Mucosa of gallbladder (tissue), 1 donor: Measurements from ENCODE around the gene RBM17. TPM values are rescaled to one million over a fixed set of nuclear protein-coding genes. Genes with fewer than 3 reads are reported as not detected.
"Not testable (repeated sequence)": the region's sequence is repeated elsewhere in the genome, so short reads cannot be mapped to it uniquely, and the experiment has no call there.

ENCODE experiments used
- DNase-seq: peaks from one replicate; pipeline ENCODE4 v3.0.0-alpha.2; 2020; ENCODE audit warnings: low spot score
- total RNA-seq: library from RNA; stranded (reverse); gene quantifications from one replicate; pipeline ENCODE4 v1.2.1, GENCODE V29; 2021
- donor health status: DM: no; HTN: no; CAD: no.

Gene RBM17
- total RNA-seq, 1 donor from 2014 or later: 65.5 TPM

GRCh38 chr10:6136215-6137201 lies 47.7 kb downstream of the RBM17 start:
- DNase-seq: no peak

GRCh38 chr10:6138456-6138855 lies 49.6 kb downstream of the RBM17 start:
- no peak for DNase-seq

- no peak for DNase-seq
Observed at GRCh38 chr10:6139470-6139869, 50.6 kb downstream of the RBM17 start.

GRCh38 chr10:6140141-6140841 lies 51.5 kb downstream of the RBM17 start:
- DNase-seq: no peak

- DNase-seq: no peak
Observed at GRCh38 chr10:6140965-6141295, 52.1 kb downstream of the RBM17 start.

GRCh38 chr10:6141296-6142151 lies 52.7 kb downstream of the RBM17 start:
- no peak for DNase-seq

- not testable (repeated sequence) for DNase-seq
Observed at GRCh38 chr10:6142186-6142585, 53.4 kb downstream of the RBM17 start.

GRCh38 chr10:6142644-6143043 lies 53.8 kb downstream of the RBM17 start:
- no peak for DNase-seq

GRCh38 chr10:6143181-6143580 lies 54.3 kb downstream of the RBM17 start:
- DNase-seq: no peak

GRCh38 chr10:6144406-6145165 lies 55.8 kb downstream of the RBM17 start:
- DNase-seq: peak; percentile 88

GRCh38 chr10:6145166-6145987 lies 56.5 kb downstream of the RBM17 start:
- DNase-seq: no peak

GRCh38 chr10:6146013-6146785 lies 57.4 kb downstream of the RBM17 start:
- no peak for DNase-seq

GRCh38 chr10:6146921-6147320 lies 58.1 kb downstream of the RBM17 start:
- no peak for DNase-seq

- DNase-seq: no peak
Observed at GRCh38 chr10:6148251-6148701, 59.4 kb downstream of the RBM17 start.

GRCh38 chr10:6148908-6149307 lies 60.1 kb downstream of the RBM17 start:
- no peak for DNase-seq

GRCh38 chr10:6151087-6151977 lies 62.5 kb downstream of the RBM17 start:
- peak; percentile 60 for DNase-seq

- no peak for DNase-seq
Observed at GRCh38 chr10:6153845-6154244, 65.0 kb downstream of the RBM17 start.

- no peak for DNase-seq
Observed at GRCh38 chr10:6154566-6154965, 65.7 kb downstream of the RBM17 start.
